ENCODE data around the gene TGFBI. TPM values are rescaled to one million over a fixed set of nuclear protein-coding genes. Genes with fewer than 3 reads are reported as not detected.
A peak's percentile ranks its signal among the peaks of the same experiment; 100 is the strongest.

TGFBI gene
- total RNA-seq, 2 donors from 2014 or later = 158 to 173 TPM

GRCh38 chr5:136034984-136035383 is 6.2 kb downstream of the TGFBI start:
- ATAC-seq (ENCODE audit: insufficient number of reproducible peaks, low FRiP score, low read depth) = no peak
- TF ChIP-seq CTCF (IDR thresholded peaks at IDR 0.05) = no peak
- DNase-seq (ENCODE audit: low spot score) = no peak

GRCh38 chr5:136035837-136036236 is 7.0 kb downstream of the TGFBI start:
- H3K27ac ChIP-seq = no peak overlapping the region
- no peak for TF ChIP-seq CTCF (IDR thresholded peaks at IDR 0.05)
- no peak for DNase-seq (ENCODE audit: low spot score)
- no peaks in the 10 kb centered on the region for H3K36me3 ChIP-seq
- H3K4me3 ChIP-seq = no peak overlapping the region
- ATAC-seq (ENCODE audit: insufficient number of reproducible peaks, low FRiP score, low read depth) = no peak
- H3K4me1 ChIP-seq (ENCODE audit: control insufficient read depth in 1 of 2, low read depth in 2 of 2) = peaks cover 21 to 41% of the 10 kb centered on the region in 2 donors
- H3K27me3 ChIP-seq (replicated peaks; ENCODE audit: insufficient read depth) = no peaks in the 10 kb centered on the region
- no peaks in the 10 kb centered on the region for H3K9me3 ChIP-seq

More at GRCh38 chr5:136034984-136035383, 6.2 kb downstream of the TGFBI start:
- H3K4me1 ChIP-seq (ENCODE audit: control insufficient read depth in 1 of 2, low read depth in 2 of 2) = peaks cover 22 to 49% of the 10 kb centered on the region in 2 donors
- no peaks in the 10 kb centered on the region for H3K27me3 ChIP-seq (replicated peaks; ENCODE audit: insufficient read depth)
- H3K27ac ChIP-seq = no peak overlapping the region
- H3K4me3 ChIP-seq = no peak overlapping the region
- no peaks in the 10 kb centered on the region for H3K36me3 ChIP-seq
- no peaks in the 10 kb centered on the region for H3K9me3 ChIP-seq

DNA sequence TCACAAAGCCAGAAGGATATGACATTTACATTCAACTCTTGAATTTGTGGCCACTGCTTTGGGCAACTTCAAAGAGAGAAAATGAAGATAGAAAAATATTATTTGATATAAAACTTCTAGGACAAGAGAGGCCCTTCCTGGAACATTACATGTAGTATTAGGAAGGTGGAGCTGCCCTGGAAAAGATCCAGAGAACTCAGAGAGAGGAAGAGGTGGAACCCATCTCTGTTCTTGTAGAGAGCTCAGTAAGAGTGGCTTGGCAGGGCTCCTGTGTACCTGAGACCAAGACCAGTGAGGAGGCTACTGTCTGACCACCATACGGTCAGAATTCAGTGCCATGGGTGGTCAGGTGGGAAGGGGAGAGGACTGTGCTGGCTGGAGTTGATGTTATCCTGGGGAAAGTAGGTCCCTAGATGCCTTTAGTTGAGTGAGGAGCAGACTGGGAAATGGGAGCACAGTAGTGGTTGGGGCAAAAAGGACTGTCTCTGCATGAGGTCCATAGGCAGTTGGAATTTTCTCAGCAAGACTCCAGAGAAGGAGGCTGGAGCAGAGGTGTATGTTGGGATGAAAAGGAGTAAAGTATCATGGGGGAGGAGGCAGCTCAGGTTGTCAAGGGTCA is 7.6 kb downstream of the TGFBI start:
- Histone ChIP-seq H3K27ac (peak overlapping the region; percentile 24 to 82), H3K9me3 (no peaks in the 10 kb centered on the region), H3K36me3 (no peaks in the 10 kb centered on the region), H3K4me3 (no peak overlapping the region), H3K4me1 (ENCODE audit: control insufficient read depth in 1 of 2, low read depth in 2 of 2) (peaks cover 21 to 41% of the 10 kb centered on the region in 2 donors), H3K27me3 (replicated peaks; ENCODE audit: insufficient read depth) (no peaks in the 10 kb centered on the region)
- ATAC-seq (ENCODE audit: insufficient number of reproducible peaks, low FRiP score, low read depth) (no peak), DNase-seq (ENCODE audit: low spot score) (no peak)
- no peak for TF ChIP-seq CTCF (IDR thresholded peaks at IDR 0.05)

DNA sequence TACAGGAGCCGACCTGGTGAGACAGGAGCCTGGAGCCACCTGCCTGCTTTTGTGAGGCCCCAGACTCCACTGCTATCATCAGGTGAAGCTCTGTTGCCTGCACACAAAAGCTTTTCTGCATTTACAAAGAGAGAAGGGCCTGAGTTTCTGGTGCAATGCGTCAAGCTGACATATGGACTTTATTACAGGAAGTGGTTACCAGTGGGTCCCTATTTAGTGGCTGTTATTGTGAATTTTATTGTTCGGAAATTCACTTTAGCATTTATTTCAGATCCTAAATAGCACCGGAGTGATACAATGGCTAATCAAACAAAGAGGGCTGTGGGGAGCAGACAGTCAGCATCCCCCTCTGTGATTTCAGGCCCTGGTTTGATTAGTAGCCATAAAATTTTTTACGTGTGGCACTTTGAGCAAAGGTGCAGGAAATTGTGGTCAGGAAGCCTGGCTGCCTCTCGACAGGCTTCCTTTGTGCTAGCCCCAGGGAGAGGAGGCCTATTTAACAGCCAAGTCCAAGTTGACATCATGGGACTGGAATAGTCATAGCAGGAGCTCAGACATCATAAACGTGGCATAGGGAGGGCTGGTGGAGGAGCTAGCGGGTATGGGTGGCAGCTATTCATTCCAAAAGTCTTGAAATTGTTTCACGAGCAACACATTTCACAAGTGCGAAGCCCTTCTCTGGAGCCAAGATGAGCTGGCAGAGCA is 8.4 kb downstream of the TGFBI start:
- TF ChIP-seq CTCF (IDR thresholded peaks at IDR 0.05) = no peak
- H3K4me1 ChIP-seq (ENCODE audit: control insufficient read depth in 1 of 2, low read depth in 2 of 2) = peaks cover 21 to 36% of the 10 kb centered on the region in 2 donors
- no peaks in the 10 kb centered on the region for H3K36me3 ChIP-seq
- ATAC-seq (ENCODE audit: insufficient number of reproducible peaks, low FRiP score, low read depth) (peak; percentile 92), DNase-seq (ENCODE audit: low spot score) (peak; percentile 50)
- H3K27me3 ChIP-seq (replicated peaks; ENCODE audit: insufficient read depth) = no peaks in the 10 kb centered on the region
- H3K27ac ChIP-seq = peak overlapping the region; percentile 24 to 82
- no peaks in the 10 kb centered on the region for H3K9me3 ChIP-seq
- peak overlapping the region; percentile 27 for H3K4me3 ChIP-seq

DNA sequence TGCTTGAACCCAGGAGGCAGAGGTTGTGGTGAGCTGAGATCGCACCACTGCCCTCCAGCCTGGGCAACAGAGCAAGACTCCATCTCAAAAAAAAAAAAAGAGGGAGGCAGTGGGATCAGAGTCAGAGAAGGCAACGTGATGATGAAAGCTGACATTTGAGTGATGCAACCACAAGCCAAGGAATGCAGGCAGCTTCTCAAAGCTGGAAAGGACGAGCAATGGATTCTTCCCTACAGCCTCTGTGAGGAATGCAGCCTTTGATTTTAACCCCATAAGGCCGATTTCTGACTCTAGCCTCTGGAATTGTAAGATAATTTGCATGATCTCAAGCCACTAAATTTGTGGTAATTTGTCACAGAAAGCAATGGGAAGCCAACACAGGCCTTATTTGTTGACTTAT is 9.8 kb downstream of the TGFBI start:
- Histone ChIP-seq H3K27me3 (replicated peaks; ENCODE audit: insufficient read depth) (no peaks in the 10 kb centered on the region), H3K4me1 (ENCODE audit: control insufficient read depth in 1 of 2, low read depth in 2 of 2) (peaks cover 21 to 27% of the 10 kb centered on the region in 2 donors), H3K36me3 (no peaks in the 10 kb centered on the region), H3K4me3 (no peak overlapping the region), H3K9me3 (no peaks in the 10 kb centered on the region), H3K27ac (no peak overlapping the region)
- DNase-seq (ENCODE audit: low spot score) = no peak
- no peak for TF ChIP-seq CTCF (IDR thresholded peaks at IDR 0.05)
- ATAC-seq (ENCODE audit: insufficient number of reproducible peaks, low FRiP score, low read depth) = no peak

Measured in thoracic aorta (tissue), 2 donors.